ENCODE results near the gene VIPR1.

The VIPR1 gene

GRCh38 chr3:42581709-42582473 is 79.4 kb downstream of the VIPR1 start, which contains the start of gene SEC22C:
TSS of gene SEC22C (minus strand) at chr3:42581967. CDS start at chr3:42569046, 12,921 bp downstream.
- peak; percentile 98 for DNase-seq

- DNase-seq: no peak
Measured at GRCh38 chr3:42582474-42583070, 80.1 kb downstream of the VIPR1 start.

Measured in hematopoietic multipotent progenitor cell treated with erythropoietin and hydrocortisone succinate and interleukin-3 and kit ligand, for 4 days (in vitro differentiated cells).